ENCODE measurements around the gene TDRD10.

DNA sequence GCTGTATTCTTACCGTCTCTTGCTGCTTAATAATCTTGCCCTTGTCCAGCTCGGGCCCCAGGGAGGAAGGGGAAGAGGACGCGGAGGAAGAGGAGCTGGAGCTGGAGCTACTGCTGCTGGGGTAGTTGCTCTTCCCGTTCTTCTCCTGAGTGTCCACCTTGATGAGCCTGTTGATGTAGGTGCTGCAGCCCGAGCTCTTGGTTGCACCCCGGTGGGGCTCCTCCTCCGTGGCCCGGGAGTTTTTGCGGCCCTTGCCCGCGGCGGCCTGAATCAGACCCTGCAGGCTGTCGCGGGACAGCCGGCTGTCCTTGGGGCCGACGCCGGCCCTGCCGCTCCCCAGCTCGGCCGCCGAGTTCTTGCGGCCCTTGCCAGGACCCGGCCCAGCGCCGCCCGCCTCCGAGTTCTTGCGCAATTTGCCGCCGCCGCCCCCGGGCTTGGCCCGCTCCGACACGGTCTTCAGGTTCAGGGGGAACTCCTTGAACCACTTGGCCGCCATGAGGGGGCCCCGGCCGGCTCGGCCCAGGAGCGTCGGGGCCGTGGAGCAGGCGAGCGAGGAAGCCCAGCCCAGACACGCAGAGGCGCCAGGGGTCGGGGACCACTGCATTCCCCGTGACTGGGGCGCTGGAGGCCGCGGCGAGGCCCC is 475 bp upstream of the TDRD10 start:
- TF ChIP-seq CTCF (IDR thresholded peaks at IDR 0.05) = no peak
- TF ChIP-seq EP300 (IDR thresholded peaks at IDR 0.05) = no peak
- peak in 2 of 4 donors; percentile 33 to 64 for TF ChIP-seq POLR2A (IDR thresholded peaks at IDR 0.05)
- no peak for TF ChIP-seq POLR2AphosphoS5 (IDR thresholded peaks at IDR 0.05)
